B cell (primary cell): Measurements from ENCODE around the gene POMT2. TPM values are rescaled to one million over a fixed set of nuclear protein-coding genes. Genes with fewer than 3 reads are reported as not detected.

Experiments
- ATAC-seq: fragments of 200-7000 bp; cut with Tn5 transposase; one replicate; pipeline ENCODE4 v1.10.0; 2021; ENCODE audit warnings: low read depth, mild to moderate bottlenecking, moderate number of reproducible peaks, moderate library complexity
- CTCF ChIA-PET: fragments of 350-600 bp; sonication (Branson Sonifier 250); formaldehyde crosslinking; loops from one replicate; lab custom pipeline; 2021; ENCODE audit warnings: antibody characterized with exemption, inconsistent platforms; lab: Charles Lee
- POLR2A ChIA-PET: fragments of 350-600 bp; sonication (Branson Sonifier 250); formaldehyde crosslinking; loops from one replicate; lab custom pipeline; 2021; ENCODE audit warnings: antibody characterized with exemption; lab: Charles Lee
- DNase-seq: peaks from one replicate; pipeline ENCODE4 v3.0.0; 2013
- H2AFZ ChIP-seq: 2 replicates; pipeline ENCODE4 v1.6.1; 2012; ENCODE audit warnings: mild to moderate bottlenecking, low read depth, low read length; ENCODE audit not compliant: insufficient read depth, poor library complexity, severe bottlenecking
- H3K27ac ChIP-seq, 2 donors: 1 replicate in 1 of 2; 2 replicates in 1 of 2; pipeline ENCODE4 v1.5.1; 2012 to 2013; ENCODE audit warnings: low read length in 2 of 2, mild to moderate bottlenecking in 2 of 2, moderate library complexity in 1 of 2
- H3K27me3 ChIP-seq, 4 experiments: fragments of 200-600 bp in 1 of 4; sonication (generic) in 1 of 4; replicated peaks in 1 of 4; 1 replicate in 2 of 4; 2 replicates in 2 of 4; pipeline versions ENCODE4 v1.6.1 to v1.7.0; 2013 to 2016; ENCODE audit warnings: low read length in 3 of 4, mild to moderate bottlenecking in 2 of 4, mixed read lengths in 1 of 4, moderate library complexity in 1 of 4; ENCODE audit not compliant: insufficient read depth in 4 of 4, control insufficient read depth in 3 of 4; ENCODE audit errors: control extremely low read depth in 1 of 4
- H3K36me3 ChIP-seq, 2 experiments: replicated peaks in 1 of 2; 1 replicate in 1 of 2; 2 replicates in 1 of 2; pipeline versions ENCODE4 v1.6.1 to v1.7.1; 2013; ENCODE audit warnings: low read length in 1 of 2; ENCODE audit not compliant: insufficient read depth in 2 of 2, control insufficient read depth in 1 of 2; ENCODE audit errors: control extremely low read depth in 1 of 2, extremely low read depth in 1 of 2
- H3K4me1 ChIP-seq, 2 donors: fragments of 200-600 bp in 1 of 2; sonication (generic) in 1 of 2; 1 replicate in 1 of 2; 2 replicates in 1 of 2; pipeline versions ENCODE4 v1.5.1 to v1.6.1; 2013 to 2017; ENCODE audit warnings: low read length in 2 of 2; ENCODE audit not compliant: control insufficient read depth in 2 of 2, insufficient read depth in 2 of 2
- H3K4me2 ChIP-seq: replicated peaks from 2 replicates; pipeline ENCODE3; 2012; ENCODE audit warnings: mild to moderate bottlenecking, low read depth, low read length; ENCODE audit not compliant: poor library complexity, severe bottlenecking
- H3K4me3 ChIP-seq, 5 experiments: fragments of 200-600 bp in 1 of 5; sonication (generic) in 1 of 5; 1 replicate in 3 of 5; 2 replicates in 2 of 5; pipeline versions ENCODE4 v1.5.1 to v1.7.0; 2011 to 2016; ENCODE audit warnings: low read length in 4 of 5, mild to moderate bottlenecking in 4 of 5, low read depth in 2 of 5, control low read depth in 1 of 5, moderate library complexity in 1 of 5; ENCODE audit not compliant: insufficient read depth in 1 of 5; ENCODE audit errors: control extremely low read depth in 1 of 5, extremely low read depth in 1 of 5
- H3K79me2 ChIP-seq: fragments of 200-600 bp; sonication (generic); one replicate; pipeline ENCODE4 v1.6.0; 2016; ENCODE audit warnings: low read length; ENCODE audit not compliant: control insufficient read depth, insufficient read depth
- H3K9ac ChIP-seq: fragments of 200-600 bp; sonication (generic); 2 replicates; pipeline ENCODE4 v1.6.1; 2017; ENCODE audit warnings: mild to moderate bottlenecking, low read length, moderate library complexity
- H3K9me3 ChIP-seq, 3 donors: one replicate each; pipeline versions ENCODE4 v1.6.1 to v1.7.1; 2013; ENCODE audit warnings: low read length in 2 of 3; ENCODE audit not compliant: control insufficient read depth in 2 of 3, insufficient read depth in 1 of 3; ENCODE audit errors: control extremely low read depth in 1 of 3
- H4K20me1 ChIP-seq: 2 replicates; pipeline ENCODE4 v1.6.0; 2012; ENCODE audit warnings: mild to moderate bottlenecking, low read length; ENCODE audit not compliant: insufficient read depth, control insufficient read depth, poor library complexity, severe bottlenecking
- H3K27ac Mint-ChIP-seq: one replicate; pipeline ENCODE4 v1.8.0; 2021; ENCODE audit warnings: mixed read lengths
- H3K27me3 Mint-ChIP-seq: one replicate; pipeline ENCODE4 v1.8.0; 2021; ENCODE audit warnings: mixed read lengths
- H3K4me1 Mint-ChIP-seq: one replicate; pipeline ENCODE4 v1.8.0; 2021; ENCODE audit warnings: mixed read lengths
- H3K4me3 Mint-ChIP-seq: one replicate; pipeline ENCODE4 v1.8.0; 2021; ENCODE audit warnings: mixed read lengths
- H3K9me3 Mint-ChIP-seq: one replicate; pipeline ENCODE4 v1.8.0; 2022; ENCODE audit warnings: mixed read lengths; ENCODE audit not compliant: insufficient read depth
- CTCF ChIP-seq: fragments of 200-600 bp; IDR thresholded peaks from one replicate; pipeline ENCODE4 v1.8.0; 2022; ENCODE audit warnings: antibody characterized with exemption, mild to moderate bottlenecking
- EZH2 ChIP-seq: IDR thresholded peaks from 2 replicates; pipeline ENCODE4 v1.6.1; 2012; ENCODE audit warnings: borderline replicate concordance, low read depth, mild to moderate bottlenecking, moderate library complexity, low read length; ENCODE audit not compliant: insufficient read depth, poor library complexity, severe bottlenecking
- WGBS: methylation state at CpG from one replicate; pipeline ENCODE4 v1.1.5; 2013; ENCODE audit warnings: missing lambda C conversion rate; ENCODE audit not compliant: insufficient coverage; 5-methylcytosine and 5-hydroxymethylcytosine counted together
- intact Hi-C: fragments of 100-400 bp; cut with micrococcal nuclease; formaldehyde crosslinking; loops from one replicate; pipeline ENCODE4 v1.10.0; 2022
- polyA plus RNA-seq: library from polyadenylated mRNA; depleted of rRNA; stranded (reverse); fragments of >200 nt; gene quantifications from 2 replicates; pipeline ENCODE4 v1.2.3, GENCODE V29; 2012
- total RNA-seq, 2 donors: library from RNA; stranded (reverse); fragments of 120-200 nt in 1 of 2; gene quantifications; 1 replicate in 1 of 2; 2 replicates in 1 of 2; pipeline versions ENCODE4 v1.2.3 to v1.2.4, GENCODE V29; 2013 to 2022

Gene POMT2
- total and polyA plus RNA-seq, 2 donors (not counting 1 experiment from before 2014, with no cell fraction given), result 14.3 to 36.6 TPM

DNA sequence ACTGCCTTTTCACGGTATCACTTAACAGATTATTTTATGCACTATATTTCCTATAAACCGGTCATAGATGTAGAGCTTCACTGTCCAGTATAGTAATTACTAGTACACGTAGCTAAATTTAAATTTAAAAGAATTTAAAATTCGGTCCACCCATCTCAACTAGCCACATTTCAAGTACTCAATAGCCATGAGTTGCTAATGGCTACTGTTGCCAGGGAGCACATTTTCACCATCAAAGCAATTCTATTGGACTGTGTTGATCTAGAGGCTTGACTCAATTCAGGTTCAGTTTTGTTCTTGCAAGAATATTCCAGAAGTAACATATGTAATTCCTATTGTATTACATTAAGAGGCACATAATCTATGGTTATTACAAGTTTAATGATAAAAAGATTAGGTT is 36.2 kb upstream of the POMT2 start:
- Histone ChIP-seq H3K4me2 (no peak overlapping the region), H3K9ac (no peak overlapping the region), H3K9me3 (no peaks in the 10 kb centered on the region), H3K79me2 (peaks cover 89% of the 10 kb centered on the region), H3K4me3 (no peak overlapping the region), H3K36me3 (no peaks in the 10 kb centered on the region), H3K27ac (no peak overlapping the region), H3K4me1 (peaks cover 7 to 12% of the 10 kb centered on the region in 2 donors), H4K20me1 (peaks cover 35% of the 10 kb centered on the region), H2AFZ (no peak overlapping the region), H3K27me3 (no peaks in the 10 kb centered on the region)
- H3K9me3 Mint-ChIP-seq, result no peaks in the 10 kb centered on the region
- no CpG with 5 or more reads among the region's 4 CpGs for WGBS
- peaks cover 33% of the 10 kb centered on the region for H3K4me1 Mint-ChIP-seq
- ATAC-seq (no peak), DNase-seq (no peak)
- H3K27me3 Mint-ChIP-seq, result no peaks in the 10 kb centered on the region
- intact Hi-C loops, result no loop called here
- POLR2A ChIA-PET, result no interaction called here
- no peak overlapping the region for H3K27ac Mint-ChIP-seq
- H3K4me3 Mint-ChIP-seq, result no peak overlapping the region
- CTCF ChIA-PET, result no interaction called here
- TF ChIP-seq CTCF, result no peak

DNA sequence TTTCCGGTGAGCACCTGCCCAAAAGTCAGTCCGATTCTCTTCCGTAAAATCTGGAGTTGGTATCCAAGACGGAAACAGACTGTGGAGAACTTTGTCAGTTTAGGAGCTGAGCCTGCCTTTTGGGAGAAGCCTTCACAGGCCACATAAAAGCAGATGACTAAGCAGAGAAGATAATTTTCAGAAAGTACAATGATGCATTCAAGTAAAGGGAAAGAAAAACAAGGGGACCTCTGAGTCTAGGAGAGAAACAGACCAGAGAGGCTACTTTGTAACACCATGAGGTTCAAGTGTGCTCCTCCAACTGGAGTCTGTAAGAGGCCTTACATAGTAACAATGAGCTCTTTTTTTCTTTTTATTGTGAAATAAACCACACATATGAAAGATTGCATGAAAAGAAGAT is 35.1 kb upstream of the POMT2 start:
- no peak for TF ChIP-seq EZH2
- TF ChIP-seq CTCF, result no peak
- no peak overlapping the region for H2AFZ ChIP-seq
- peaks cover 25% of the 10 kb centered on the region for H3K4me1 Mint-ChIP-seq
- 98% methylated on average over 4 of the region's 4 CpGs for WGBS
- no peak for DNase-seq
- ChIA-PET POLR2A (no interaction called here), CTCF (no interaction called here)
- peaks cover 0 to 5% of the 10 kb centered on the region in 2 experiments for H3K36me3 ChIP-seq
- H3K9me3 ChIP-seq, result no peaks in the 10 kb centered on the region
- no peaks in the 10 kb centered on the region for H3K9me3 Mint-ChIP-seq
- H3K79me2 ChIP-seq, result peaks cover 81% of the 10 kb centered on the region
- H3K27ac Mint-ChIP-seq, result peak overlapping the region; percentile 5
- H3K27me3 ChIP-seq, result no peaks in the 10 kb centered on the region
- no peak overlapping the region for H3K4me3 ChIP-seq
- peaks cover 27% of the 10 kb centered on the region for H4K20me1 ChIP-seq
- H3K4me2 ChIP-seq, result no peak overlapping the region
- H3K27ac ChIP-seq, result no peak overlapping the region
- no peaks in the 10 kb centered on the region for H3K27me3 Mint-ChIP-seq
- no peak overlapping the region for H3K4me3 Mint-ChIP-seq
- peaks cover 6 to 9% of the 10 kb centered on the region in 2 donors for H3K4me1 ChIP-seq
- H3K9ac ChIP-seq, result no peak overlapping the region
- ATAC-seq, result no peak
- intact Hi-C loops, result no loop called here
